ENCODE results near the gene NGFR.

NGFR gene

DNA sequence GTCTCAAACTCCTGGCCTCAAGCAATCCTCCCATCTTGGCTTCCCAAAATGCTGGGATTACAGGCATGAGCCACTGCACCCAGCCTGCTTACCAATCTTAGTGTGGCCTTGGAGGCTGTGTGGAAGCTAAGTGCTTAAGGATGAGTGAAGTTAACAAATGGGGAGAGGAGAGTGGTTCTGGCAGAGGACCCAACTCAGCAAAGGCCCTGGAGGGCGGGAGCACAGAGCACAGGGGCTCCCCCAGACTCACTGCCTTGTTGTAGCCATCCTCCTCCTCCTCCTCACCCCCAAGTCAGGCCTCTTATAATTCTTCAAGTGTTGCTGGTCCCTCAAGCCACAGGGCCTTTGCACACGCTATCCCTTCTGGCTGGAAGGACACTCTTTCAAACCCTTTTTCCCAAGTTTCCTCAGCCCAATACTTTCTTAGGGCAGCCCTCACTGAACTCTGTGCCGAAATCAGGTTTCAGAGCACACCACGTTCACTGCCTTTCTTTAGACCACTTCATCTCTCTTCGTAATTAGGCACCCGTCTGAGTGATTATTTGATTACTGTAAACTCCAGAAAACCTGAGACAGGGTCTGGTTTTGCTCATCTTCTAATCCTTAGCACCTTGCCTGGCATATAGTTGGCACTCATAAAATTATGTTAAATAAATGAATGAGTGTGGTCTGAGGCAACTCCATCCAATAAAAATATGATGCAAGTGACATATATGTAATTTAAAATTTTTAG lies 23.4 kb downstream of the NGFR start:
- no peak for DNase-seq

DNA sequence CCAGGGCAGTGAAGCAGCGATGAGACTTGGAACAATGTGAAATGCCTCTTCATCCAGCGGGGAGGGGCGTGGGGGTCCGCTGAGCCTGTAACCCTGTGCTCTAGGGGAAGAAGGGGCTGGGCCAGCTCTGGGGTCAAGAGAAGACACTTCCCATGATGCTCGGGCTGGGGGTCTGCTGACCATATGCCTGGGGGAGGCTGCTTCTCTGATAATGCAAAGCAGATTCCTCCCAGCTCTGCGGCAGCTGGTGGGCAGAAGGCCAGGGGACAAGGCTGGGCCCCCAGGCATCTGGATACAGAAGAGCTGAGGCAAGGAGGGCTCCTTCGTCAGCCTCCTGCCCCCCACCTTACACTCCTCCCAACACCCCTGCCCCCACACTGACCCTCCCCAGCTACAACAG lies 24.7 kb downstream of the NGFR start:
- DNase-seq = peak; percentile 35 to 84

DNA sequence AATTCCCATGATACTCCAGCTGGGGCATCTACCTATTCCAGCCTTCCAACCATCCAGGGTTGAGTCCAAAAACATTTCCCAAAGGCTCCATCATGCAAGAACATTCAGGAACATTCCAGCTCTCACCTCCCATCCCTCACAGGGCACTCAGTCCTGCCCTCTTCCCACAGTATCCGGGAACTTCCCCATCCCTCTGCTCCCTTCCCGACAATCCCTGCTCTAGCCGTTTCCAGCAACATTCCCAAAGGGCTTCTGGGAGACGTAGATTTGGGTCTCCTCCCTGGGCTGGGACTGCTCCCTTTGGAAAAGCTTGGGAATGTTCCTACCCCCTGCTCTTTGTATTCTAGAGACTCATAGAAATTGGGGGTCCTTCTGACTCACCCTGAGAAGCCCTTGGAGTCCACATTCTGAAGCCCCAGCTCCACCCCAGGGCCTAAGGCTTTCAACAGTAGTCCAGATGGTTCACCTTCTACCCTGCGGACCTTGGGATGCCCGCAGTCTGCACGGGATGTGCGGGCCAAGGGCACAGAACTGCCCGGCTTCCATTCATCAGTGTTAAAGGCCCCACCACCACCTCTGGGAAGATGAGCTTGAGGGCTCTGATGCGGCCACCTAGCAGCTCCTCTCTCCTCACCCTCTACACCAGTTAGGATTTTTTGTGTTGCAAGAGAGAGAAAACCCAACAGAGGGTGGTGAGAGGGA lies 25.4 kb downstream of the NGFR start:
- no peak for DNase-seq

DNA sequence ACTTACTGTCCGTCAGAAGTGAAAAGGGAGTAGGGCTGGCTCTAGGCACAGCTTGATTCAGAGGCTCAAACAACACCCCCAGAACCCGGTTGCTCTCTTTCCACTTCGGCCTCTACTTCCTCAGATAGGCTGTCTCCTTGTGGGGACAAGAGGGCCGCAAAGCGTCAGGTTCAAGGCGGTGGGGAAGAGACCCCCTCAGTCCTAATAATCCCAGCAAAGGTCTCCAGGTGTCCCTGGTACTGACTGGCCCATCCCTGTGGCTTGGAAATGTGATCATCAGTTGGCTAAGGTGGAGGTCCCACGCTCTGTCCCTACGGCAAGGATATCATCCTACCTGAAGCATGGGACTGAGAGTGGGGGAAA lies 26.0 kb downstream of the NGFR start:
- DNase-seq = no peak

DNA sequence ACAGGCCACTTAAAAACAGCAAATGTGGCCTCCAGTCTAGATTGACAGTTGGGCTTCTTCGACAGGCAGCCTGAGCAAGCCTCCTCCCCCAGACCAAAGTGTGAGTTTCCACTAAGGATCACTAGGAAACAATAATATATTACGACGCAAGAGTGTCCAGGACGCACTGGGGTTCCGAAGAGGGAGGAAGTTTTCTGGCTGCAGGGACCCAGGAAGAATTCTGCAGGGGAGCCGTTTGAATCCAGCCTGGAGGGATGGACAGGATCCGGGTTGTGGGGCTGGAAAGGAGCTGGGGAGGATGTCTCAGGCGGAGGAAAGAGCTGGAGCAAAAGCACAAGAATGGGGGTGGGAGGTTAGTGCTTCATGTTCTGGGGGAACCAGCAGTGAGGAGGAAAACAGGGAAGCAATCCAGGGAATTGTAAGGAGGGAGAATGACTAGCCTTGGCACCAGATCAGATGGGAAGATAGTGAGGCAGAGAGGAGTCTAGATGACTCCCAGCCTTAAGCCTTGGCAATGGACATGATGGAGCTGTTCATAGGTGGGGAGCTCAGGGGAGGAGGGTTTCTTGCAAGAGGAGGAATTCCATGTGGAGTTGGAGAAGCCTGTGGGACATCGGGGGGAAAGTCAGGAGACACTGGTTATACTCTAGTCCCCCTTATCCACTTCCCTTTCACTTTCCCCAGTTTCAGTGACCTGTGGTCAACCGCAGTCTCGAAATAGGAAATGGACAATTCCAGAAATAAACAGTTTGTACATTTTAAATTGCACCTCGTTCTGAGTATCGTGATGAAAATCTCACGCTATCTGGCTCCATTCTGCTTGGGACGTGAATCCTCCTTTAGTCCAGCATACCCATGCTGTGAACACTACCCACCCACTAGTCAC lies 26.6 kb downstream of the NGFR start:
- DNase-seq = no peak

DNA sequence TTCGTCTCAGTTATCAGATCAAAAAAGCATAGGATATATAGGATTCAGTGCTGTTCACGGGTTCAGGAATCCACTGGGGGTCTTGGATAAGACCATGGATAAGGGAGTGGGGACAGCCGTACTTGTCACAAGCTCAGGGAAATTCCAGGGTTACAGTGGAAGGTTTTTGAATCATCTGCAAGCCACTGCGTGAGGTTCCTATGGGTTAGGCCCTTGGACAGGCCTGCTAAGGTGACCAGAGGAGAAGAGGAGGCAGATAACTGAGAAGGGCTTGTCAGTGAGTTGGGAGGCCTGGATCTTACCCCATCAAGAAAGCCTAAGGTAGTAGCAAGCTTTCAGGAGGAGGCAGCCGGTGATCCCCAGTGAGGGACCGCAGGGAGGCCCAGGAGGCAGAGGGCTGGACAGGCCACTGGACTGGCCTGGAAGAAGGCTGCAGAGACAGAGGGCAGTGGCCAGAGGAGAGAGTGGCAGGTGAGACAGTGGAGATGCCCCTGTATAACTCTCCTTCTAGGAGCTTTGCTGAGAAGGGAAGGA lies 27.3 kb downstream of the NGFR start:
- DNase-seq = no peak

DNA sequence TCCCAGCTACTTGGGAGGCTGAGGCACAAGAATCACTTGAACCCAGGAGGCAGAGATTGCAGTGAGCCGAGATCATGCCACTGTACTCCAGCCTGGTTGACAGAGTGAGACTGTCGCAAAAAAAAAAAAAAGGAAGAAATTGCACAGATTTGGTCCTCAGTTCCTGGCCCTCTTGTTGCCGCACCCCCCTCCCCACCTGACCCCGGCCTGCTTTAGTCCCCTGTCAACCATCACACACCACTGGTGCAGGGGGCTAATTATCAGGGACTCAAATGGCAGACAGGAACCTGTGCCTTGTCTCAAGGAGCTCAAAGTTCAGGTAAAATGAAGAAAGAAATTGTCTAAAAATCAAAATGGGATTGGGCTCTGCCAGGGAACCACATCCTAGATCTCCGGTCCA lies 28.1 kb downstream of the NGFR start:
- no peak for DNase-seq

DNA sequence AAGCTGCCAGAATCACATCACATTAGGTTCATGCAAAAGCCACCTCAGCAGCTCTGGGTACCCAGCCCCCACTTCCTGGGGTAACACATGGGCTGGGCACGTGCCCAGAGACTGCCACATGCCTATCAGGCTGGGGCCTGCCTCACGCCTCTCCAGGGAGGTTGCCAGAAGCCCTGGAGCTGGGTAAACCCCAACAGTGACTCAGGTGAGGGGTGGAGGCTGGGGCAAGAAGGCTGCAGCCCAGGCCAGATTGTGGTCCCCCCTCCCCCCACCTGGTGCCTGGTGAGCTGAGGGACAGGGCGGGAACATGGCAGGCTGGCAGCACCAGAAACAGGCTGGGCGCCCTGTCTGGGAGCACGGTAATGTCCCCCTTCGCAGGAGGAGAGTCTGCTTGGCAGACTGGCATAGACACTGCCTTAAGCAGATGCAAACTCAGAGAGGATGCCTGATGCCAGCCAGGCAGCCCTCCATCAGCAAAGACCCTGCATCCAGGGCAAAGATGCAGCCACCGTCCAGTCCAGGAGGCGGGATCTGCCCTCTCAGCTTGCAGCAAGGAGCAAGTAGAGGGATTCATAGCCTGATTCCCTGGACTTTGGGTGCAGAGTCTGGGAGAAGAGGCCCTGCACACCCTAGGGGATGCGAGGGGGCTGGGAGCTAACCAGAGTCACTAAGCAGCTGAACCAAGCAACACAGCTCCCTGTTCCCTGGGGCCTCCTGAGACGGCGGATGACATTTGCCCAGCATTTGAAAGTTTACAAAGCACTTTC lies 28.8 kb downstream of the NGFR start:
- DNase-seq = peak in 1 of 2 experiments; percentile 20

DNA sequence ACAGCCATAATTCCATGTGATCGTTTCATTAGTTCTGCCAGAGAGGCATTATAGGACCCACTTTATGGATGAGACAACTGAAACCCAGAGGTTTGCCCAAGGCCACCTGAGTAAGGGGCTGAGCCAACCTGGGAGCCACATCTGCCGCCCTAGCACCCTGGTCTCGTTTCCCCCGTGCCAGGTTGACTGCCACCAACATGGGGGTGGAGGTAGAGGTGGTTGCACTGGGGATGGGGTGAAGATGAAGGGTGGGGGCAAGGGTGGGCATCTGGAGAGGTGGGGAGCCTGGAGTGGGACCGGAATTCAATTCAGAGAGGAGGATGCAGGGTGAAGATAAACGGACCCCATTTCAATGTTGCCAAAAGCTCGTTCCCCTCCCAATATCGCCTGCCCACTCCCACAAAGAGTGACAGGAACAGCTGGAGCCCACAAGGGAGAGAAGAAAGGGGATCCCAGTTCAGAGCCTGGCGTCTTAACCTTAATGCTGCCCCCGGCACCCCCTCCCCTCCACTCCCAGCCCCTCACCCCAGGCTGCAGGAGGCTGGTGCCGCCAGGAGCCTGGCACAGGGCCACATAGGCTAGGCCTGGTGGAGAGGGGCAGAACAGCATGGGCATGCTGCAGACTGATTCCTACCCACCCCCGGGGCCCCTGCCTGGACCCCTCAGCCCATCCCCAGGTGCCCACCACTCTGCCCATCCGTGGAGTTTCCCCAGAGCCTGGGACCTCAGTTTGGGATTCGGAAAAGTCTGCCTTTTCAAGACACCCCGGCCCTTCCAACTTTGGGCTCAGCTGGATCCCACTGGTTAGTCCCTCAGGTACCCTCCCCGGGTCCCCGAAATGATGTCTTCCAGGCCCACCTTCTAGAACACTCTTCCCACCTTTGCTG lies 29.6 kb downstream of the NGFR start:
- DNase-seq = no peak

DNA sequence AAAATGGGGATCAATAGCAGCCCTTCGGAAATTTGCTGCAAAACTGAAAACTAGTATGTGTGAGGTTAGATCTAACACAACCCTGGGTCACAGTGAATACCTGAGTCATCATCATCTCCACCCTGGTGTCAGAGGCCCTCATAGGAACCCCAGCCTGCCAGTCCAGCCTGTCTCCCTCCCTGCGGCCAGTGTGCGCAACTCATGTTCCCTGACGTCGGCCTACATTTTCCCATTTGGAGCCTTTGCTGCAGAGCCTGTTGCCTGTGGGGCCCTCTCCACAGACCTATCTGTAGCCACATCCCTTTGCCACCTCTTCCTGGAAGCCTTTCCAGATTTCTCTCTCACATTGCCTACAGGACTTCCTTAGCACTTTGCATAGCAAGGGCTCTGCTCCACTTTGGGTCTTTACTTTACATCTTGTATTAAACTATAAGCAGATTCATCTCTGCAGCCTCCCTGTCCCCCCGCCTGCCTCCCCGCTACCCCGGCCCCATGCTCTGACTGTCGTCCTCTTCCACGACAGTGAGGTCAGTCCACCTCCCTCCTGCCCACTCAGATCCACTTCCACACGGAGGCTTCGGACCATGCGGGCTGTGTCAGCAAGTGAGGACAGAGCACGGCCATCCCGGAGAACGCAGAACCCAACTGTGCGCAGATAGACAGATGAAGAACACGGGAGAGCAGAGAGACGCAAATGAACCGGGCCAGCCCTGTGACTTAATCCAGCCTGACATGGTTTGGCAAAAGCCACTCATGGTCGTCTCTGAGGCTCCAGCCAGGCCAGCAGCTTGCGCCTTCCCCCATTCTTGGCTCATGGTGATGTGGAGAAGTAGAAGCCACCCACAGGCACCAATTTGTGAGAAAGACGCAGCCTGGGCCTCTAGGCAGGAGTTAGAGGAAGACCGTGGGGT lies 31.0 kb downstream of the NGFR start:
- no peak for DNase-seq

DNA sequence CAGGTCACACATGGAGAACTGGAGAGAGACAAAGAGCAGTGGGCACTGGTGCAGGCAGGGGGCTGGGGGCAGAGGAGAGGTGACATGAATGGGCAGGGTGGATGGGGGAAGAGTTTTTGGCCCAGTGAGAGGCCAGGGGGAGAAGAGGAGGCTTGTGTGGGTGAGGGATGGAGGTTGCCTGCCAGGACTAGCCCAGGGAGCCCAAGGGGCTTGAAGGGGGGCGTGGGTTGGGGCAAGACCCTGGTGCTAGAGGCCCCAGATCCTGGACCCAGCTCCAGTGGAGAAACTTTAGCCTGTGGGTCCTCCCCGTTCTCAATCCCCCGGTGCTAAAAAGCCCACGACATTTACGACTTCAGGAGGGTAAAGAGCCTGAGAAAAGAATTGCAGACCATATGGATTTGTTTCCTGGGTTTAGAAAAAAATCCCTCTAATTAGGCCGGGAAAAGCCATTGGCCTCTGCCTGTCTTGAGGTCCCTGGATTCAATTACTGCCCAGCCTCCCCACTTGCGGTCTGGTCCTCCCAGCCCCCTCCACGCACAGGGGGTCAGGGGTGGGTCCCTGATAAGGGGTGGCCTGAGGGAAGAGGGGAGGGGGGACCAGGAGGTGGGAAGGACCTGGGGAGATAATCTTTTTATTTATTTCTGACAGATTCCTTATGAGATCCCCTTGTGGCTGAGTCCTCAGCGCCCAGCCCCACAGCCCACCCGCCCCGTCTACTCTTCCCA lies 33.0 kb downstream of the NGFR start:
- DNase-seq = peak; percentile 34 to 72

DNA sequence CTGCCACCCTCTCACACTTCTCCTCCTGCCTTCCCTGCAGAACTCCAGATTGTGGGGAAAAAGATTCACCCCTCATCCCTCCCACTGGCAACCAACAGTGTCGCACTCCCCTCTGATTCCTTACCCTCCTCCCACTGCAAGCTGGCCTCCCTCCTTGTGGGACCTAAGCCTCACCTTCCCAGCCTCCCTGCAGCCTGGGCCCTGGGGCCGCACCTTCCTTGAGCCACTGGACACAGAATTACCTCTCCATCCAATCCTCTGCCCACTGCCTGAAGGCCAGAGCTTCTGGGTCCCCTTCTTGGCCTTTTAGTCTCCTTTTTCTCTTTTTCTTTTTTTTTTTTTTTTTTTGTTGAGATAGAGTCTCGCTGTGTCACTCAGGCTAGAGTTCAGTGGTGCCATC lies 33.9 kb downstream of the NGFR start:
- DNase-seq = no peak

DNA sequence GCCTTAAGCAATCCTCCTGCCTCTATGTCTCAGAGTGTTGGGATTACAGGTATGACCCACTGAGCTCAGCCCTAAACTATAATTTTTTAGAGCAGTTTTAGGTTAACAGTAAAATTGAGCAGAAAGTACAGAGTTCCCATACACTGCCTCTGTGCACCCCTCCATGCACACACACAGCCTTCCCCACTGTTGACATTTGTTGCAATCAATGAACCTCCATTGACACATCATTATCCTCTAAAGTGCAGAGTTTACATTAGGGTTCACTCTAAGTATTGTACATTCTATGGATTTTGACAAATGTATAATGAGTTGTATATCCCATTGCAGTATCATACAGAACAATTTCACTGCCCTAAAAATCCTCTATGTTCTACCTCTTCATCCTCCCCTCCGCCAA lies 35.0 kb downstream of the NGFR start:
- DNase-seq = no peak

DNA sequence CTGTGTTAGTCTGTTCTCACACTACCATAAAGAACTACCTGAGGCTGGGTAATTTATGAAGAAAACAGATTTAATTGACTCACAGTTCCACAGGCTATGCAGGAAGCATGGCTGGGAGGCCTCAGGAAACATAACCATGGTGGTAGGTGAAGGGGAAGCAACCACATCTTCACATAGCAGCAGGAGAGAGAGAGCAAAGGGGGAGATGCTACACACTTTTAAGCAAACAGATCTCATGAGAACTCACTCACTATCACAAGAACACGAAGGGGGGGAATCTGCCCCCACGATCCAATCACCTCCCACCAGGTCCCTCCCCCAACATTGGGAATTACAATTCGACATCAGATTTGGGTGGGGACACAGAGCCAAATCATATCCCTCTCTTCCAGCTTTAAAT lies 48.8 kb downstream of the NGFR start:
- no peak for DNase-seq

DNA sequence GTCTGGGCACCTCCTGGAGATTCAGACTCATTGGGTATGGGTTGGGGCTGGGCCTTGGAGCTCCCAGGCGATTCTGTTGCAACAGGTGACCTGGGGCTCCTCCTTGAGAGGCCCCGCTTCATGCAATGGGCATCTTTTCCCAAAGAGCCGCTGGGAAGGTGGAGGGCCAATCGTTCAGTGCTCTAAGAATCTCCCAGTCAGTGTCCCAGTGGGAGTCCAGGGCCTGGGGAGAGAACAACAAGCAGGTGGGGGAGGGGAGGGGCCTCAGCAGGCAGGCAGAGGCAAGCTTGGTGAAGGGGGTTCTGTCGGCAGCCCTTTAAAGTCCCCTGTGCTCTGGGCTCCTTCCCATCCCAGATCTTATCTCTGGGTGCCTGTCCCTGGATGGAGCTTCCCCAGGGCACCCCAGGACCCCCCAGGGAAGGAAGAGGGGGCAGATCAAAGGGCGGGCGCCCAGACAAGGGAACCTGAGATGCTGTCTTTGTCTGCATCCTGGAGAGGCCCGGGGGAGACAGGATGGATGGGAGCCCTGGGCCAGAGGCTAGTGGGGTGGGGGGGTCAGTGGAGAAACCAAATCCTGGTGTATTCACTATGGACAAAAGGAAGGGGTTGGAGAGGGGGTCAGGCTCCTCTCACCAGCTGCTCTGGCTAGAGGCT lies 50.0 kb downstream of the NGFR start:
- no peak for DNase-seq

DNA sequence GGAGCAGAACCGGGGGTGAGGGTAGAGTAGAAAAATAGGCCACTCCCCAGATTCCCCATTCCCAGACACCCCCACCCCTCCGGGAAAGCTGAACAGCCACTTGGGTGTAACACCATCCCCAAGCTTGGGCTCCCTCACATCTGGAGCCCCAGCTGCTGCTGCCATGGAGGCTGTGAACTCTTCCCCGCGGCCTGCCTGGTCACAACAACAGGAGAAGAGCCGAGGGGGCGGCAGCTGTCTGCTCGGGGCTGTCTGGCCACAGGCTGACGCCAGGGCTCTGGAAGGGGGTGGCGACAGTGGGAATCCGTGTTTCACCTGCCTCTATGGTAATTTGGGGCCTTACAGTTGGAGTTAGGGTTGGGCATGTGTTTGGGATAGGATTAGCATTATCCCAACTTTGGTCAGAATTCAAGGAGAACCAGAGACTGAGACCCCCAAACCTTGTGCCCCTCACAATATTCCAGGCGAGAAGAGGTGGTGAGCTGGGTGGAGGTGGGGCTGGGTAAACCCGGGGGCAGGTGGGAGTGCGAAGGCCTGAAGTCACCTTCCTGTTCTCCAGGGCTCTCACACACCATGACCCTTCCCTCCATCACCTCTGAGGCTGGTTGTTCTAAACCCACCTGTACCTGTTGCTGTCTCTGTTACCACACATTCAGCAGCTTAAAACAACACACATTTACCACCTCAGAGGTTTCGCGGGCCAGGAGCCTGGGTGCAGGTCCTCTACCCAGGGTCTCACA lies 50.9 kb downstream of the NGFR start:
- peak in 1 of 2 experiments; percentile 61 for DNase-seq

DNA sequence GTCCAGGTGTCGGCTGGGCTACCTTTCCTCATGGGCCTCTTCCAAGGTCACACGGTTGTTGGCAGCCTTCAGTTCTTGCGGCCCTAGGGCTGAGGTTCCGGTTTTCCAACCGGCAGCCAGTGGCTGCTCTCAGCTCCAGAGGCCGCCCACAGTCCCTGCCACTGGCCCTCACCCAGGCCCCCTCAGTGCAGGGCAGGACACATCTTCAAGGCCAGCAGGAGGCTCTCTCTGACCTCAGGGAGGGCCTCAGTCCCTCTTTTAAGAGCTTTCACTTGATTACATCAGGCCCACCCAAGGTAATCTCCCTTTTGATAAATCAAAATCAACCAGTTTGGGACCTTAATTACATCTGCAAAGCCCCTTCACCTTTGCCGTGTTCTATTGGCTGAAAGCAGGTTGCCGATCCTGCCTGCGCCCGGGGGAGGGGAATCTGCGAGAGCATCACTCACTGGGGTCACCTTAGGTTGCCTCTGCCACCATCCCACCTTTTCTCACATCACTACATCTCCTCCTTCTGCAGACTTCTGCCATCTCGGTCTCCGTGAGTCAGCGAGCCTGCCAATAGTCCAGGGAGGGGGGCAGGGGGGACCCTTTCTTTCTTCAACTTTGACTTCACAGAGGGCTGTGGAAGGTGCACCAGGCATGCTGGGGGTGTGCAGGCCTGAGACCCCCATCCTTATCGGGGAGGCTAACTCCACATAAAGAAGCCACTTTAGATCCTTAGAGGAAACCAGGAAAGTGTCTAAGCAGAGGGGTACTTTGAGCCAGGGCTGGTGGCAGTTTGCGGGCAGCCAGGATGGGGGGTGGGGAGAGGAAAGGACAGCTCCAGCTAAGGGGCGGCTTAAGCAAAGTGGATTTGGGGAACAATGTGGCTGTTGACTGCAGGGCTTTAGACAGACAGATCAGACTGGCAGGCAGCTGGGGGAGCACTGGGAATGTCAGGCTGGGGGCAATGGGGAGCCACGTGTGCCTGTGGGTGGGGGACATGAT lies 51.7 kb downstream of the NGFR start:
- DNase-seq = no peak
